Smooth muscle cell (in vitro differentiated cells): ENCODE results near the gene MRRF. TPM values are rescaled to one million over a fixed set of nuclear protein-coding genes. Genes with fewer than 3 reads are reported as not detected.

Source experiments
- DNase-seq: peaks from one replicate; lab custom pipeline; 2025; ENCODE audit not compliant: unreplicated experiment; lab: John Stamatoyannopoulos, UW
- H2AFZ ChIP-seq: fragments of 200-600 bp; sonication (generic); 2 replicates; pipeline ENCODE4 v1.6.0; 2016; ENCODE audit warnings: antibody characterized with exemption, low read depth, mild to moderate bottlenecking
- H3F3A ChIP-seq: fragments of 200-600 bp; sonication (generic); 2 replicates; pipeline ENCODE4 v1.6.0; 2017; ENCODE audit warnings: antibody characterized with exemption, low read depth
- H3K27ac ChIP-seq: fragments of 200-600 bp; sonication (generic); 2 replicates; pipeline ENCODE4 v1.5.1; 2016; ENCODE audit warnings: low read depth, mild to moderate bottlenecking
- H3K27me3 ChIP-seq: fragments of 200-600 bp; sonication (generic); 2 replicates; pipeline ENCODE4 v1.6.1; 2016; ENCODE audit warnings: low read depth, mild to moderate bottlenecking
- H3K36me3 ChIP-seq: fragments of 200-600 bp; sonication (generic); 2 replicates; pipeline ENCODE4 v1.5.1; 2016; ENCODE audit warnings: low read depth
- H3K4me1 ChIP-seq: fragments of 200-600 bp; sonication (generic); 2 replicates; pipeline ENCODE4 v1.5.1; 2016; ENCODE audit warnings: low read depth
- H3K4me2 ChIP-seq: fragments of 200-600 bp; sonication (generic); 2 replicates; pipeline ENCODE4 v1.6.0; 2016; ENCODE audit warnings: mild to moderate bottlenecking
- H3K4me3 ChIP-seq: fragments of 200-600 bp; sonication (generic); 2 replicates; pipeline ENCODE4 v1.5.1; 2016; ENCODE audit warnings: mild to moderate bottlenecking
- H3K79me2 ChIP-seq: fragments of 200-600 bp; sonication (generic); 2 replicates; pipeline ENCODE4 v1.6.0; 2016; ENCODE audit warnings: low read depth, mild to moderate bottlenecking
- H3K9ac ChIP-seq: fragments of 200-600 bp; sonication (generic); 2 replicates; pipeline ENCODE4 v1.6.0; 2016; ENCODE audit warnings: low read depth
- H3K9me3 ChIP-seq: fragments of 200-600 bp; sonication (generic); replicated peaks from 2 replicates; pipeline ENCODE4 v1.5.1; 2016; ENCODE audit warnings: low read depth
- H4K20me1 ChIP-seq: fragments of 200-600 bp; sonication (generic); 2 replicates; pipeline ENCODE4 v1.6.0; 2016; ENCODE audit warnings: low read depth
- WGBS: methylation state at CpG from one replicate; pipeline ENCODE4 v1.1.7; 2016; ENCODE audit warnings: low lambda C conversion rate; 5-methylcytosine and 5-hydroxymethylcytosine counted together
- polyA plus RNA-seq: library from polyadenylated mRNA; unstranded; fragments of >200 nt; fragmentation: Nextera tagmentation; extraction: Ambion mirVana; gene quantifications from 2 replicates; pipeline ENCODE4 v1.2.1, GENCODE V29; 2016
- total RNA-seq: library from RNA; depleted of rRNA; stranded (reverse); fragments of >200 nt; gene quantifications from 2 replicates; pipeline ENCODE4 v1.2.3, GENCODE V29; 2014
- TF ChIP-seq, protein P1 (sequence below): fragments of 200-600 bp; sonication (generic); IDR thresholded peaks from 2 replicates; pipeline ENCODE4 v1.5.1; 2017; ENCODE audit warnings: borderline replicate concordance, mild to moderate bottlenecking, antibody characterized with exemption; ENCODE audit not compliant: insufficient read depth, poor library complexity, severe bottlenecking

MRRF gene
- total and polyA plus RNA-seq, 2 experiments from 2014 or later: 8.4 to 28.1 TPM

DNA sequence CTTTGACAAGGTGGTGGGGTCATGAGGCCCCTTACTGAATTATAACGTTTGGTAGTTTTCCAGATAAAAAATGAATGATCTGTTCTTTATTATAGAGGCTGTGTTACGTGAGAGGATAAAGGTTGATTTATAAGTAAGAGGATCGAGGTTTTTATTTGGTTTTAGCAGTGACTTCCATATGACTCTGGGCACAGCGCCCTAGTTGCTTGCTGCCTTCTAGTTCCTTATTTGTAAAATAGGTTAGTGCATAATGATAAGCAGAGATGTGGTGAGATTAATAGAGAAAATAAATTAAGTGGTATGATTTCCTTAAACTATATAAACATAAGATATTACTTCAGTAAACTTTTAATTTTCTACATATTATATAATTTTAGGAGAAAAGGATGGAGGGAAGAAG lies 29.8 kb downstream of the MRRF start:
- WGBS: 96% methylated on average over 4 of the region's 4 CpGs
- DNase-seq: no peak

GRCh38 chr9:122297512-122297911 lies 32.8 kb downstream of the MRRF start:
- no peak for DNase-seq
- no peak overlapping the region for H3K4me3 ChIP-seq
- peaks cover 4% of the 10 kb centered on the region for H3F3A ChIP-seq
- no peak overlapping the region for H3K27ac ChIP-seq
- TF ChIP-seq, protein P1, sequence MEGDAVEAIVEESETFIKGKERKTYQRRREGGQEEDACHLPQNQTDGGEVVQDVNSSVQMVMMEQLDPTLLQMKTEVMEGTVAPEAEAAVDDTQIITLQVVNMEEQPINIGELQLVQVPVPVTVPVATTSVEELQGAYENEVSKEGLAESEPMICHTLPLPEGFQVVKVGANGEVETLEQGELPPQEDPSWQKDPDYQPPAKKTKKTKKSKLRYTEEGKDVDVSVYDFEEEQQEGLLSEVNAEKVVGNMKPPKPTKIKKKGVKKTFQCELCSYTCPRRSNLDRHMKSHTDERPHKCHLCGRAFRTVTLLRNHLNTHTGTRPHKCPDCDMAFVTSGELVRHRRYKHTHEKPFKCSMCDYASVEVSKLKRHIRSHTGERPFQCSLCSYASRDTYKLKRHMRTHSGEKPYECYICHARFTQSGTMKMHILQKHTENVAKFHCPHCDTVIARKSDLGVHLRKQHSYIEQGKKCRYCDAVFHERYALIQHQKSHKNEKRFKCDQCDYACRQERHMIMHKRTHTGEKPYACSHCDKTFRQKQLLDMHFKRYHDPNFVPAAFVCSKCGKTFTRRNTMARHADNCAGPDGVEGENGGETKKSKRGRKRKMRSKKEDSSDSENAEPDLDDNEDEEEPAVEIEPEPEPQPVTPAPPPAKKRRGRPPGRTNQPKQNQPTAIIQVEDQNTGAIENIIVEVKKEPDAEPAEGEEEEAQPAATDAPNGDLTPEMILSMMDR: no peak
- H3K4me2 ChIP-seq: no peak overlapping the region
- no peaks in the 10 kb centered on the region for H3K79me2 ChIP-seq
- H2AFZ ChIP-seq: no peak overlapping the region
- WGBS: 97% methylated on average over 3 of the region's 3 CpGs
- H3K9ac ChIP-seq: no peak overlapping the region
- peaks cover 4% of the 10 kb centered on the region for H4K20me1 ChIP-seq
- H3K27me3 ChIP-seq: no peaks in the 10 kb centered on the region
- H3K4me1 ChIP-seq: no peaks in the 10 kb centered on the region
- H3K9me3 ChIP-seq: no peaks in the 10 kb centered on the region
- peaks cover 4% of the 10 kb centered on the region for H3K36me3 ChIP-seq

More for the DNA sequence above, 29.8 kb downstream of the MRRF start:
- no peaks in the 10 kb centered on the region for H3K79me2 ChIP-seq
- H3K9ac ChIP-seq: no peak overlapping the region
- peaks cover 4% of the 10 kb centered on the region for H3K36me3 ChIP-seq
- peaks cover 4% of the 10 kb centered on the region for H4K20me1 ChIP-seq
- no peaks in the 10 kb centered on the region for H3F3A ChIP-seq
- H2AFZ ChIP-seq: no peak overlapping the region
- H3K27ac ChIP-seq: no peak overlapping the region
- H3K9me3 ChIP-seq: no peaks in the 10 kb centered on the region
- no peaks in the 10 kb centered on the region for H3K27me3 ChIP-seq
- TF ChIP-seq, protein P1: no peak
- H3K4me1 ChIP-seq: no peaks in the 10 kb centered on the region
- H3K4me3 ChIP-seq: no peak overlapping the region
- H3K4me2 ChIP-seq: no peak overlapping the region

GRCh38 chr9:122302237-122303093 lies 37.8 kb downstream of the MRRF start:
- no peak overlapping the region for H2AFZ ChIP-seq
- H3K27ac ChIP-seq: peak overlapping the region; percentile 89
- H4K20me1 ChIP-seq: peaks cover 4% of the 10 kb centered on the region
- no peak for DNase-seq
- peaks cover 8% of the 10 kb centered on the region for H3F3A ChIP-seq
- H3K4me2 ChIP-seq: no peak overlapping the region
- peaks cover 3% of the 10 kb centered on the region for H3K4me1 ChIP-seq
- no peaks in the 10 kb centered on the region for H3K36me3 ChIP-seq
- H3K9me3 ChIP-seq: no peaks in the 10 kb centered on the region
- no peaks in the 10 kb centered on the region for H3K79me2 ChIP-seq
- 87% methylated on average over 5 of the region's 5 CpGs for WGBS
- TF ChIP-seq, protein P1: no peak
- no peak overlapping the region for H3K4me3 ChIP-seq
- H3K27me3 ChIP-seq: no peaks in the 10 kb centered on the region
- H3K9ac ChIP-seq: no peak overlapping the region

DNA sequence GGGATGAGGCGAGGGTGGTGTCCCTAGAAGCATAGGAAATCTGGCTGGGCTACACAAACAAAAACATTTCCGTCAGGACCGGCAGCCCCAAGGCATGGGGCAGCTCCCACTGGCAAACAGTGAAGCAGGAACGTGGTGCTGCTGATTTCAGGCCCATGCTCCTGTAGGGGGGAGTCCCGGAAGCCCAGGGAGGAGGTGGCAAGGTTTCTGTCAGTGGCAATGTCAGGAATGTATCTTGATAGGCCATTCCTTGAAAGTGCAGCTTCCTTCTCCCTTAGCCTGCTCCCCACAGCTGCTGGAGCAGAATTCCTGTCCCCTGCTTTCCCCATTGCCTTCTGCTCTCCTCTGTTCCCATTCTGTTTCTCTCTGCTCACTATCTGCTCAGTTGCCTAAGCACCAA lies 42.4 kb downstream of the MRRF start:
- no peak overlapping the region for H3K4me3 ChIP-seq
- no peak overlapping the region for H3K27ac ChIP-seq
- peaks cover 8% of the 10 kb centered on the region for H3F3A ChIP-seq
- H3K9ac ChIP-seq: no peak overlapping the region
- no peaks in the 10 kb centered on the region for H3K9me3 ChIP-seq
- H2AFZ ChIP-seq: no peak overlapping the region
- DNase-seq: no peak
- no peak overlapping the region for H3K4me2 ChIP-seq
- no peaks in the 10 kb centered on the region for H3K36me3 ChIP-seq
- peaks cover 3% of the 10 kb centered on the region for H3K4me1 ChIP-seq
- WGBS: 76% methylated on average over 5 of the region's 5 CpGs
- H4K20me1 ChIP-seq: peaks cover 4% of the 10 kb centered on the region
- TF ChIP-seq, protein P1: no peak
- no peaks in the 10 kb centered on the region for H3K27me3 ChIP-seq
- no peaks in the 10 kb centered on the region for H3K79me2 ChIP-seq
